Esophagus muscularis mucosa (tissue), 4 donors: Measurements from ENCODE around the gene TRAF3. TPM values are rescaled to one million over a fixed set of nuclear protein-coding genes. Genes with fewer than 3 reads are reported as not detected.

Experiments used
- DNase-seq: peaks from one replicate; pipeline ENCODE4 v3.0.0-alpha.2; 2017; ENCODE audit errors: extremely low spot score
- H3K27ac ChIP-seq, 4 donors: fragments of 200-600 bp; sonication (generic); replicated peaks in 1 of 4; 1 replicate in 3 of 4; 2 replicates in 1 of 4; pipeline ENCODE4 v1.5.1; 2016 to 2019; ENCODE audit warnings: mild to moderate bottlenecking in 1 of 4
- H3K27me3 ChIP-seq, 4 donors: fragments of 200-600 bp; sonication (generic); one replicate each; pipeline versions ENCODE4 v1.5.1 to v1.6.0; 2016 to 2019
- H3K36me3 ChIP-seq, 4 donors: fragments of 200-600 bp; sonication (generic); one replicate each; pipeline ENCODE4 v1.5.1; 2016 to 2019
- H3K4me1 ChIP-seq, 4 donors: fragments of 200-600 bp; sonication (generic); one replicate each; pipeline ENCODE4 v1.5.1; 2016 to 2019
- H3K4me3 ChIP-seq, 4 donors: fragments of 200-600 bp; sonication (generic); 1 replicate in 2 of 4; 2 replicates in 2 of 4; pipeline ENCODE4 v1.5.1; 2016 to 2019; ENCODE audit warnings: mild to moderate bottlenecking in 4 of 4, moderate library complexity in 1 of 4
- H3K9me3 ChIP-seq, 4 donors: fragments of 200-600 bp; sonication (generic); 1 replicate in 3 of 4; 2 replicates in 1 of 4; pipeline ENCODE4 v1.5.1; 2016 to 2019
- CTCF ChIP-seq, 3 experiments: fragments of 200-600 bp in 2 of 3; fragments of 450-650 bp in 1 of 3; sonication (generic) in 2 of 3; IDR thresholded peaks; one replicate each; pipeline ENCODE4 v1.5.1; 2017 to 2019; ENCODE audit warnings: antibody characterized with exemption in 3 of 3, mild to moderate bottlenecking in 2 of 3, moderate library complexity in 1 of 3
- EP300 ChIP-seq: sonication (generic); formaldehyde crosslinking; IDR thresholded peaks from one replicate; pipeline ENCODE4 v1.6.1; 2017; ENCODE audit warnings: antibody characterized with exemption
- POLR2A ChIP-seq: fragments of 450-650 bp; IDR thresholded peaks from one replicate; pipeline ENCODE4 v1.6.1; 2017; ENCODE audit warnings: antibody characterized with exemption, moderate library complexity, mild to moderate bottlenecking, low read depth
- POLR2AphosphoS5 ChIP-seq, 2 donors: sonication (generic); formaldehyde crosslinking; IDR thresholded peaks; one replicate each; pipeline ENCODE4 v1.6.1; 2017; ENCODE audit warnings: antibody characterized with exemption in 2 of 2
- WGBS: methylation state at CpG from one replicate; pipeline ENCODE4 v1.1.5; 2018; 5-methylcytosine and 5-hydroxymethylcytosine counted together
- intact Hi-C: fragments of 100-400 bp; cut with DNase I; formaldehyde crosslinking; loops from one replicate; pipeline ENCODE4 v1.15.1; 2023
- total RNA-seq, 4 donors: library from RNA; depleted of rRNA; stranded (reverse); fragments of >200 nt; gene quantifications; one replicate each; pipeline versions ENCODE4 v1.1.0 to v1.2.1, GENCODE V29; 2016

Gene TRAF3
- total RNA-seq, 4 donors from 2014 or later: 9.6 to 19.1 (median 17.5) TPM

DNA sequence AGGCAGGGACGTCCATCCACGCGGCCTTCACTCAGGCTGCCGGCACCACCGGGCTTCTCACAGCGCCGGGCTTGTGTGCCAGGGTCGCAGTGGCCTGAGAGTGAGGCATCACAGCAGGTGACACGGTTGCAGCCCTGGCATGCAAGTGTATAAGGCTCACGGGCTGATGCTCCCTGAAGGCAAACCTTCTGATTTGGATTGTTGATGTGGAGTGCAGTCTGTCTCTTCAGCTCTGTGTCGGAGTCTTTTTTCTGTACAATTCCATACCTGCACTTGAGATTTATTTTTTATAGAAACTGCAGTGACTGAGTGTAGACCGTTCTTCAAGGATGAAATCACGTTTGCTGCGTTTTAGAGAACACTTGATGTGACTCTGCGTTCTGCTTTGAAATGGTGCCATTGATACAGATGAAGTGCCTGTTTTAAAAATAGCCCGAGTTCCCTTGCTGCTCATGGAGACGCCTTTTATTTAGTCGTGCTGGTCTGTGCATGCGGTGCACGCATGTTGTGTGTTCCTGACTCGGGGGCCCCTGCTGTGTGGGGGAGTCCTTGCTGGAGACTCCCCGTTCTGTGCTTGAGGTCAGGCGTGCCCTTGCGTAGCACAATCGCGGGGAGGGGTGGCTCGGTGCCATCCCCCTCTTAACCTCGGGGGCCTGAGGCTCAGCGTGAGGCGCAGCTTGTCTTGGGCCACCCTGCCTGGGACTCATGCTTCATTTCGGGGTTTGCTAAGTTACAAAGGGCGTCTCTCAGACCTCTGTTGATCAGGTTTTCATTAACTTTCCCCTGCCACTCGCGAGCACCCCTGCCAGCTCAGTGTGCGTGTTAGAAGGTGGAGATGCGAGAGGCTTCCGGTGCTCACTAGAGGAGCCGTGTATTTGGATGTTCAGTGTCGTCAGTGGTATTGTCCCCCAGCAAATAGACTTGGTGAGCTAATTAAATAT is 123.7 kb downstream of the TRAF3 start:
- Histone ChIP-seq H3K36me3 (peaks cover 7 to 65% (median 27%) of the 10 kb centered on the region in 4 donors), H3K27me3 (no peaks in the 10 kb centered on the region), H3K27ac (no peak overlapping the region), H3K9me3 (no peaks in the 10 kb centered on the region), H3K4me1 (no peaks in the 10 kb centered on the region), H3K4me3 (no peak overlapping the region)
- no peak for DNase-seq
- TF ChIP-seq EP300 (no peak), CTCF (IDR thresholded peaks at IDR 0.05) (no peak), POLR2A (no peak), POLR2AphosphoS5 (IDR thresholded peaks at IDR 0.05) (no peak)
- whole genome bisulfite sequencing: 94% methylated on average over 32 of the region's 39 CpGs
- intact Hi-C loops: no loop called here

- H3K4me3 ChIP-seq: no peak overlapping the region
- WGBS: 95% methylated on average over 4 of the region's 4 CpGs
- intact Hi-C loops: no loop called here
- no peak for DNase-seq
- H3K9me3 ChIP-seq: no peaks in the 10 kb centered on the region
- TF ChIP-seq POLR2A (no peak), CTCF (IDR thresholded peaks at IDR 0.05) (no peak), POLR2AphosphoS5 (IDR thresholded peaks at IDR 0.05) (no peak), EP300 (no peak)
- H3K27me3 ChIP-seq: no peaks in the 10 kb centered on the region
- H3K4me1 ChIP-seq: no peaks in the 10 kb centered on the region
- peaks cover 7 to 63% (median 27%) of the 10 kb centered on the region in 4 donors for H3K36me3 ChIP-seq
- H3K27ac ChIP-seq: no peak overlapping the region
Observed at GRCh38 chr14:102901633-102902032, 124.4 kb downstream of the TRAF3 start.

GRCh38 chr14:102902086-102902485 is 124.8 kb downstream of the TRAF3 start:
- intact Hi-C loops: no loop called here
- H3K4me3 ChIP-seq: no peak overlapping the region
- no peaks in the 10 kb centered on the region for H3K27me3 ChIP-seq
- 73% methylated on average over 5 of the region's 7 CpGs for WGBS
- no peaks in the 10 kb centered on the region for H3K9me3 ChIP-seq
- no peak for DNase-seq
- H3K4me1 ChIP-seq: no peaks in the 10 kb centered on the region
- TF ChIP-seq POLR2A (no peak), CTCF (IDR thresholded peaks at IDR 0.05) (no peak), EP300 (no peak), POLR2AphosphoS5 (IDR thresholded peaks at IDR 0.05) (no peak)
- no peak overlapping the region for H3K27ac ChIP-seq
- peaks cover 10 to 68% (median 30%) of the 10 kb centered on the region in 4 donors for H3K36me3 ChIP-seq

GRCh38 chr14:102902523-102903247 is 125.4 kb downstream of the TRAF3 start:
- Histone ChIP-seq H3K27ac (no peak overlapping the region), H3K36me3 (peaks cover 12 to 69% (median 31%) of the 10 kb centered on the region in 4 donors), H3K9me3 (no peaks in the 10 kb centered on the region), H3K4me3 (no peak overlapping the region), H3K4me1 (no peaks in the 10 kb centered on the region), H3K27me3 (no peaks in the 10 kb centered on the region)
- no peak for TF ChIP-seq CTCF (IDR thresholded peaks at IDR 0.05)
- TF ChIP-seq POLR2A: no peak
- no peak for TF ChIP-seq POLR2AphosphoS5 (IDR thresholded peaks at IDR 0.05)
- no peak for TF ChIP-seq EP300
- DNase-seq: no peak
- WGBS: 89% methylated on average over 12 of the region's 12 CpGs
- intact Hi-C loops: no loop called here
